Mucosa of descending colon (tissue), 3 donors: ENCODE data around the gene LIMK2. TPM values are rescaled to one million over a fixed set of nuclear protein-coding genes. Genes with fewer than 3 reads are reported as not detected.

ENCODE experiments used
- ATAC-seq: fragments of 200-7000 bp; cut with Tn5 transposase; one replicate; pipeline ENCODE4 v1.9.1; 2020; ENCODE audit warnings: mild to moderate bottlenecking, moderate library complexity
- DNase-seq, 3 donors: peaks; one replicate each; pipeline ENCODE4 v3.0.0-alpha.2; 2020
- H3K36me3 ChIP-seq: fragments of 200-600 bp; one replicate; pipeline ENCODE4 v1.8.0; 2021; ENCODE audit warnings: low read depth, mild to moderate bottlenecking
- H3K4me1 ChIP-seq: fragments of 200-600 bp; one replicate; pipeline ENCODE4 v1.8.0; 2021; ENCODE audit warnings: low read depth, mild to moderate bottlenecking
- H3K4me3 ChIP-seq: fragments of 200-600 bp; one replicate; pipeline ENCODE4 v1.8.0; 2021; ENCODE audit warnings: mild to moderate bottlenecking
- H3K9me3 ChIP-seq: fragments of 200-600 bp; one replicate; pipeline ENCODE4 v1.8.0; 2021; ENCODE audit warnings: mild to moderate bottlenecking
- intact Hi-C, 2 donors: fragments of 100-400 bp; cut with DNase I in 1 of 2; cut with micrococcal nuclease in 1 of 2; formaldehyde crosslinking; loops; one replicate each; pipeline versions ENCODE4 v1.11.0 to v1.11.1; 2022; cut with DNase I, micrococcal nuclease
- total RNA-seq, 3 donors: library from RNA; stranded (reverse); fragmentation: NEBNext Ultra II Directional in 2 of 3; extraction: Animal tissue kit (Norgen Biotek cat#: 25700) in 2 of 3; gene quantifications; one replicate each; pipeline versions ENCODE4 v1.2.1 to v1.2.4, GENCODE V29; 2021 to 2023
- TF ChIP-seq, protein P1 (sequence below): fragments of 200-600 bp; IDR thresholded peaks from one replicate; pipeline ENCODE4 v1.8.0; 2022; ENCODE audit warnings: antibody characterized with exemption, mild to moderate bottlenecking
- donor health status: DM: no; HTN: no; CAD: no; lungs with moderate emphysema.
- donor health status: DM: no; HTN: no; CAD: no.
- donor health status: DM: no; HTN: yes; CAD: no.

LIMK2 gene
- total RNA-seq, 3 donors from 2014 or later = 76.7 to 137 (median 120) TPM

GRCh38 chr22:31248965-31249958 is 37.2 kb downstream of the LIMK2 start:
- peaks cover 51% of the 10 kb centered on the region for H3K4me1 ChIP-seq
- ATAC-seq (no peak), DNase-seq (no peak)
- H3K36me3 ChIP-seq = no peaks in the 10 kb centered on the region
- TF ChIP-seq, protein P1, sequence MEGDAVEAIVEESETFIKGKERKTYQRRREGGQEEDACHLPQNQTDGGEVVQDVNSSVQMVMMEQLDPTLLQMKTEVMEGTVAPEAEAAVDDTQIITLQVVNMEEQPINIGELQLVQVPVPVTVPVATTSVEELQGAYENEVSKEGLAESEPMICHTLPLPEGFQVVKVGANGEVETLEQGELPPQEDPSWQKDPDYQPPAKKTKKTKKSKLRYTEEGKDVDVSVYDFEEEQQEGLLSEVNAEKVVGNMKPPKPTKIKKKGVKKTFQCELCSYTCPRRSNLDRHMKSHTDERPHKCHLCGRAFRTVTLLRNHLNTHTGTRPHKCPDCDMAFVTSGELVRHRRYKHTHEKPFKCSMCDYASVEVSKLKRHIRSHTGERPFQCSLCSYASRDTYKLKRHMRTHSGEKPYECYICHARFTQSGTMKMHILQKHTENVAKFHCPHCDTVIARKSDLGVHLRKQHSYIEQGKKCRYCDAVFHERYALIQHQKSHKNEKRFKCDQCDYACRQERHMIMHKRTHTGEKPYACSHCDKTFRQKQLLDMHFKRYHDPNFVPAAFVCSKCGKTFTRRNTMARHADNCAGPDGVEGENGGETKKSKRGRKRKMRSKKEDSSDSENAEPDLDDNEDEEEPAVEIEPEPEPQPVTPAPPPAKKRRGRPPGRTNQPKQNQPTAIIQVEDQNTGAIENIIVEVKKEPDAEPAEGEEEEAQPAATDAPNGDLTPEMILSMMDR = no peak
- no peaks in the 10 kb centered on the region for H3K9me3 ChIP-seq
- H3K4me3 ChIP-seq = no peak overlapping the region
- intact Hi-C loops = no loop called here

DNA sequence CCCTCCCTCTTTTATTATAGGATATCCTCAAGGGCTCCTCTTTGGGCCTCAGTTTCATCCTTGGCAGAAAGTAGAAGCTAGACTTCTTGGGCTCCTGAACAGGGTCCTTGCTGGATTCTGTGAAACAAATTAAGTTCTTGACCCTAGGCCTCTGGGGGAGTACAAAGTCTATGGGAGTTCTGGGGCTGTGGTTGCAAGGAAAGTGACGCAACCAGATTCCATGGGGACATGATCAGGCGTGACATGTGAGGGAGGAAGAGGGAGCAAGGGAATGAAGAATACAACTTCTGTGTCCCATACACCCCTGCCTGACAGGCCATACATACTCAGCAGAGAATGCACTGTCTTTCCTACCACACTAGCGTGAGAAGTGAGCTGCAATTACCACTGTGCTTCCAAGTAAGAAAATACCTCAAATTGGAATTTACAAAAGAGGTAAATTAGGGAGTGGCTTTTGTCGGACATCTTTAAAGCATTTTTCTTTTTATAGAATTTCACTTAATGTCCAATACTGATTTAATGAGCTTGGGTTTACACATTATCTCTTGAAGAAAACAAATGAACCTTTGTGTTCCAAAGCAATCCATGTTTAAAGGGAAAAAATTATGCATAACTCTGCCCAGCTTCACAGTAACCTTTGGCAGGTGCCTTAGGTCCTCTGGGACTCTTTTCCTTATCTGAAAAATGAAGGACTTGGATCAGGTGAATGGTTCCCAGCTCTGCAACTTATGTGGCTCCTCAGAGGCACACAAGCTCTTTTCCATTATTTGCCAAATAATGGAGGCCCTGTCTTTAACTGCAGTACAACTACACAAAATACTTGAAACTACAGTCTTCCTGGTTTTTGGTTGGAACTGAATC is 38.9 kb downstream of the LIMK2 start:
- intact Hi-C loops = no loop called here
- TF ChIP-seq, protein P1 = no peak
- Histone ChIP-seq H3K4me3 (no peak overlapping the region), H3K36me3 (no peaks in the 10 kb centered on the region), H3K9me3 (no peaks in the 10 kb centered on the region), H3K4me1 (peaks cover 55% of the 10 kb centered on the region)
- ATAC-seq (peak; percentile 13), DNase-seq (no peak)

DNA sequence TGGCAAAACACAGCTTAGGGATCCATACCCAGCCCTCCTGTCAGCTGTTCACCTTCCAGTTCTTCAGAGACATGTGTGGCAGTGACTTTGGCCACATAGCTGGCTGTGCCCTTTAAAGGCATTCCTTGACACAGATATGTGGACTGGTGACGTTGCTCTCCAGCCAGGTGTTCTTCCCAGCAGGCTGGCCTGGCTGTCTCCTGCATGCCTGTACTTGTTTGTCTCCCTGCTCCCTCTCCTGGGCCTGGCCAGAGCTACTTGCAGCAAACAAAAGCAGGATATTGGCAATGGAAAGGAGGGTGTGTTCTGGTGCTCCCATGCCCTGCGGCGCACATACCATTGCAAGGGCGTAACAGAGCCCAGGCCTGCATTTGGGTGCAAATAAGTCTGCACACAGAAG is 41.9 kb downstream of the LIMK2 start:
- no peak overlapping the region for H3K4me3 ChIP-seq
- H3K4me1 ChIP-seq = peaks cover 28% of the 10 kb centered on the region
- H3K9me3 ChIP-seq = no peaks in the 10 kb centered on the region
- peak; percentile 69 to 76 (median 72) for DNase-seq
- TF ChIP-seq, protein P1 = no peak
- intact Hi-C loops = no loop called here
- H3K36me3 ChIP-seq = no peaks in the 10 kb centered on the region
- peak; percentile 91 for ATAC-seq

- Histone ChIP-seq H3K4me3 (no peak overlapping the region), H3K36me3 (no peaks in the 10 kb centered on the region), H3K4me1 (no peaks in the 10 kb centered on the region), H3K9me3 (no peaks in the 10 kb centered on the region)
- TF ChIP-seq, protein P1 = no peak
- ATAC-seq (no peak), DNase-seq (peak in 1 of 3 donors; percentile 13)
- intact Hi-C loops = no loop called here
These were observed 47.8 kb downstream of the LIMK2 start for GRCh38 chr22:31259798-31260473.

DNA sequence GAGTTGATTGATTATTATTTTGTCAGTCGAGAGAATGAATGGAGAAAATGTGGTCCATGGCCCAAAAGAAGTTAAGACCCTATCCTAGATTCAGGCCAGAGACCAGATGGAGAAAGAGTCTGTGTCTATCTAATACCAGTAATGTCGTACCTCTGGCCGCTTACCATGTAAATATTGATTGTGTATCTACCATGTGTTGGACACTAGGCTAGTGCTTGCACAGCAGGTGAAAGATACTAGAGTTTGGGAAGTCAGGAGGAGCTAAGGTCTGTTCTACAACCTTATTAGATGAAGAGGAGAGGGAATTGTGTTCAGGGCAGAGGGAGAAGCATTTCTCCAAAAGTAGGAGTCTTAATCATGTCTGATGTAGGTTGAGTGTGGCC is 48.4 kb downstream of the LIMK2 start:
- no peaks in the 10 kb centered on the region for H3K4me1 ChIP-seq
- intact Hi-C loops = no loop called here
- DNase-seq (no peak), ATAC-seq (no peak)
- TF ChIP-seq, protein P1 = no peak
- no peak overlapping the region for H3K4me3 ChIP-seq
- no peaks in the 10 kb centered on the region for H3K9me3 ChIP-seq
- no peaks in the 10 kb centered on the region for H3K36me3 ChIP-seq
